SKM-1 (cell line): ENCODE data around the gene PGLYRP2.
A peak's percentile ranks its signal among the peaks of the same experiment; 100 is the strongest.
"Not testable (repeated sequence)": the region's sequence is repeated elsewhere in the genome, so short reads cannot be mapped to it uniquely, and the experiment has no call there.

ENCODE experiments used
- DNase-seq: peaks from one replicate; lab custom pipeline; 2025; ENCODE audit not compliant: unreplicated experiment; lab: John Stamatoyannopoulos, UW

The PGLYRP2 gene

DNA sequence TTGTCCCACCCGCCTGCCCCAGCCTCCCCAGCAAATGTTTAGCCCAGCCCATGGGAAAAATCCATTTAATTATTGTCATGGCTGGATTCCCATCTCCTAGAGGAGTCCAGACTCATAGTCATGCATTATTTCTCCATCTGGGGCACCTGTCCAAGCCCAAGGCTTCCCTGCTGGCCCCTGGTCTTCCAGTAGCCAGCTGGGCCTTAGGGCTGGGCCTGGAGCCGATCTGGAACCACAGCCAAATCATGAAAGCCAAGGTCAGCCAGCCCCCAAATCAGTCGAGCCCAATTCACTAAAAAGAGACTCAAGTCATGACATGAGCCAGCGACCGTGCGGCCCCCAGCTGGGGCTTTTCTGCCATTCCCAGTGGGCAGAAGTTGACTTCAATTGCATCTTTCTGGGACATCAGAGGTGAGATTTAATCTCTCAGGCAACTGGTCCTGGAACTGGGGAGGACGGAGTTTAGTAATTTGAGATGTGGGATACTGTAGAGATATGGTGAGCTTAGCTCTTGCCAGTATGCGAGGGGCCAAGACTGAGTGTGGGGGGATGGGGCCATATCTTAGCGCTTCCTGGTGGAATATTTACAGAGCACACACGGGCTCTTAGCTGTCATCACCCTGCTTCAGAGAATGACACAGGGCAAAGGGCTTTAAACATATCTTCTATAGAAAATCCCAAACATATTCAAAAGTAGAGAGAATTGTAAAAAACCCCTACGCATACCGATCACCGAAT is 9.4 kb upstream of the PGLYRP2 start:
- no peak for DNase-seq

DNA sequence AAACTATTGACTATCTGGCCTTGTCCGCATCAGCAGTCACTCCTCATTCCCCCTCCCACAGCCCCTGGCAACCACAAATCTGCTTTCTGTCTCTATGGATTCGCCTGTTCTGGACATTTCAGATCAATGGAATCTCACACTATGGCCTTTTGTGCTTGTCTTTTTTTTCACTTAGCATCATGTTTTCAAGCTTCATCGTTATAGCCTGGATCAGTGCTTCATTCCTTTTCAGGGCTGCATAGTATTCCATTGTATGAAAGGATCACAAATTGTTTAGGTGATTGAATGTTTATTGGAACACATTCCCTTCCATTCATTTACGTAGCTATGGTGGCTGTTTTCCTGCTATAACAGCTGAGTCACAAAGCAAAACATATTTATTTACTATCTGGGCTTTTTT is 7.7 kb upstream of the PGLYRP2 start:
- DNase-seq, result no peak

DNA sequence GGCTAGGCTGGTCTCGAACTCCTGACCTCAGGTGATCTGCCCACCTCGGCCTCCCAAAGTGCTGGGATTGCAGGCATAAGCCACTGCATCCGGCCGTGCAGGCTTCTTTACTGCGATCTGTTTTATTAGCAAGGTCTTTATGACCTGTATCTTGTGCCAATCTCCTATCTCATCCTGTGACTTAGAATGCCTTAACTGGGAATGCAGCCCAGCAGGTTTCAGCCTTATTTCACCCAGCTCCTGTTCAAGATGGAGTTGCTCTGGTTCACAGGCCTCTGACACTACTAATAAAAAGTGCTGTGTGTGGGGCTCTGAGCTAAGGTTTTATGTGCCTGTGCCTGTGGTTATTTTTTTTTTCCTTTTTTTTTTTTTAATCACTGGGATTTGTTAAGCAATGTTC is 6.5 kb upstream of the PGLYRP2 start:
- not testable (repeated sequence) for DNase-seq

DNA sequence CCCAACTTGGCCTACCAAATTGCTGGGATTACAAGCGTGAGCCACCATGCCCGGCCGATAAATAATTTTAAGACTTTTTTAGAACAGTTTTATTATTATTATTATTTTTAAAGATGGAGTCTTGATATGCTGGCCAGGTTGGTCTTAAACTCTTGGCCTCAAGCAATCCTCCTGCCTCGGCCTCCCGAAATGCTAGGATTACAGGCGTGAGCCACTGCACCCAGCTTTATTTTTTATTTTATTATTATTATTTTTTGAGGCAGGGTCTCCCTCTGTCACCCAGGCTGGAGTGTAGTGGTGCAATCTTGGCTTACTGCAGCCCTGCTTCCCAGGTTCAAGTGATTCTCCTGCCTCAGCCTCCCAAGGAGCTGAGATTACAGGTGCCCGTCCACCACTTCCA is 1.7 kb upstream of the PGLYRP2 start:
- not testable (repeated sequence) for DNase-seq

DNA sequence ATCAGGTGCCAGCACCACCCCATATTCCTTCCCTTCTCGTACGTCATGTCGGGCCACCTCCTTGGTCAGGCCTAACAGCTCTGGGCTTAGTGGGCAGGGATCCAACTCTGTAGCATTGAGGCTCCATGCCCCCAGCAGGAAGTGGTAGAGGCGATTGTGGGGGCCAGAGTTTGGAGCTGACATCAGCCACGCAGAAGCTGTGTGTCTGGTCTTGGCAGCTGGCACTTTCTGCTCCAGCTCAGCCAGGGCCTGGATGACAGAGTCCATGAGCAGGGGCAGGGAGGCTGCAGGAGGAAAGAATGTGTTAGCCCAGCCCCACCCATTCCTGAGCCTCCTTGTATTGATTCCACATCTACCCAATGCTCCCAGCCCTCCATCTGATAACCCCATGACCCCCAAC is 3.0 kb downstream of the PGLYRP2 start:
- DNase-seq, result no peak

DNA sequence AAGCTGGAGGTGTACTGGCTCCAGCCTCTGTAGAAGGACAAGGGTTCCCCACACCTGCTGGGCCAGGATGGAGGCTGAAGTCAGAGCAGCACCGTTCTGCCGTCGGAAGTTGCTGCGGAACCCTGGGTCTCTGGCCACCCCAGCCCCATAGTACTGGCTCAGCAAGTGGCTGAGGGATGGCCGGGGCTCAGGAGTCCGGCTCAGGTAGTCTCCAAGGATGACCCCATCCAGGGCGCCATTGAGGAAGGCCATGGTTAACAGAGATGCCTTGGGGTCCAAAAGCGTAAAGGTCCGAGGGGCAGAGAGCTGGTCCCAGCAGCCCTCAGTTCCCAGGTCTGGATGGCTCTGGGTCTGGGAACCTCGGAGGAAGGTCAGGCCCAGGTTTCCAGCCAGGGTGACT is 3.7 kb downstream of the PGLYRP2 start:
- DNase-seq, result no peak

DNA sequence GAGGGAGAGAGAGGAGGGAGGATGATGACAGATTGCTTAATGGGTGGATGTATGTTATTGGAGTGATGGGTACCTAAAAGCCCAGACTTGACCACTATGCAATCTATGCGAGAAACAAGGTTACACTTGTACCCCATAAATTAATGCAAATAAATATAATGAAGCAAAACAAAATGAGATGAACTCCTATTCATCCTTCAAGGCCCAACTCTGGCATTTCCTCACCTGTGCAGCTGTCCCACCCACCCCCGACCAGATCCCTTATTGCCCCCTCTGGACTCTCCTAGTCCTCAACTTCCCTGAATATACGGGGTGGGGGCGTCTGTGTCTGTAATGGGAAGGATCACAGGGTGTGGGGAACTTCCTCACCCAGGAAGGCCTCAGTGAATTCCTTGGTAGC is 4.1 kb downstream of the PGLYRP2 start:
- DNase-seq, result no peak

DNA sequence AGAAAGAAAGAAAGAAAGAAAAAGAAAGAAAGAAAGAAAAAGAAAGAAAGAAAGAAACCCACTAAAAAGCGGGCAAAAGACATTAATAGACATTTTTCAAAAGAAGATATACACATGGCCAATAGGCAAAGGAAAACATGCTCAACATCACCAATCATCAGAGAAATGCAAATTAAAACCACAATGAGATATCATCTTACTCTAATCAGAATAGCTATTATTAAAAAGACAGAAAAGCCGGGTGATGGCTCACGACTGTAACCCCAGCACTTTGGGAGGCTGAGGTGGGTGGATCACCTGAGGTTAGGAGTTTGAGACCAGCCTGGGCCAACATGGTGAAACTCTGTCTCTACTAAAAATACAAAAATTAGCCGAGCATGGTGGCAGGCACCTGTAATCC is 5.5 kb downstream of the PGLYRP2 start:
- DNase-seq, result not testable (repeated sequence)

DNA sequence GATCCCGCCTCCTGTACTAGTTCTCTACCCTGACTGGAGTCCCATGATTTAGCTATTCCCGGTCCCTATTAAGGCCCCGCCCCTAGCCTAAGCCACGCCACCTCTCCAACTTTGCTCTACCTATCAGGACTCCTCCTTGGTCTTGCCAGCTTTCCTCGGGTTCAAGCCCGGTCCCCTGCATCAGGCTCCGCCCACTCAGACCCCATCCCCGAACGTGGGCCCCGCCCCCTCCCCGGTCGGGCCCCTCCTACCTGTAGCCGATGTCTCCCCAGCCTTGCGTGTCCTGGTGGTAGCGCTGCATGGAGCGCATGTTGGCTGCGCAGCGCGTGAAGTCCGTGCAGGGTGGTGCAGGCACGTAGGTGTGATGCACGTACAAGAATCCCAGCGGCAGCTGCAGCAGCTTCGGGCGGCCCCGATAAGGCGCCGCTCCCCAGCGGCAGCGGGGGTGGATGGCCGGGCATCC is 7.6 kb downstream of the PGLYRP2 start:
- DNase-seq, result no peak

DNA sequence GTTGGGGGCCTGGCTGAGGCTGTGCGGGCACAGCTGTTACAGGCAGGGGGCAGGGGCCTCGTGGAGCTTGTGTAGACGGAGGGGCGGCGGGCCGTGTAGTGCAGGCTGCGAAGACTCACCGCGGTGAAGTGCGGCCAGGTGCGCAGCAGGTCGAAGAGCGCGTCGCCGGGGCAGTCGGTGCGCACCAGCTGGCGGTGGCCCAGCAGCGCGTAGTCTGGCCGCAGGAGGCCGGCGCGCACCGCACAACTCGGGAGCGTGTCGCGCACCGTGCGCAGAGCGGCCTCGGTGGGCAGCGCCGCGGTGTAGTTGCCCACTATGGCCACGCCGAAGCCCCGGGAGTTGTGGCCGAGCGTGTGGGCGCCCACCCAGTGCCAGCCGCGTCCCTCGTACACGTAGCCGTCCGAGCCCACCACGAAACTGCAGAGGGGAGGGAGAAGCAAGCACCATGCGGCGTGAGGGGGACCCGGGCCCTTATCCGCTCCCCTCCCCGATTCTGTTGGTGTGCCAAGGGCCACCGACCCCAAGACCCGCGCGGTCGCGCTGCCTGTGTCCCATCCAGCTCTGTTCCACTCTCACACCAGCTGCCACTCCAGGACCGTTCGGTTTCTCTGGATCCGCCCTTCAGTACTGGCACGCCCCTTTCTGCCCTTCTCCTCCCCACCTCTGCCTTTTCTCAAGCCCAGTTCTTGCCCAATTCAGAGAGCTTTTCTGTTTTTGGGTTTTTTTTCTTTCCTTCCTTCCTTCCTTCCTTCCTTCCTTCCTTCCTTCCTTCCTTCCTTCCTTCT is 9.6 kb downstream of the PGLYRP2 start:
- no peak for DNase-seq

DNA sequence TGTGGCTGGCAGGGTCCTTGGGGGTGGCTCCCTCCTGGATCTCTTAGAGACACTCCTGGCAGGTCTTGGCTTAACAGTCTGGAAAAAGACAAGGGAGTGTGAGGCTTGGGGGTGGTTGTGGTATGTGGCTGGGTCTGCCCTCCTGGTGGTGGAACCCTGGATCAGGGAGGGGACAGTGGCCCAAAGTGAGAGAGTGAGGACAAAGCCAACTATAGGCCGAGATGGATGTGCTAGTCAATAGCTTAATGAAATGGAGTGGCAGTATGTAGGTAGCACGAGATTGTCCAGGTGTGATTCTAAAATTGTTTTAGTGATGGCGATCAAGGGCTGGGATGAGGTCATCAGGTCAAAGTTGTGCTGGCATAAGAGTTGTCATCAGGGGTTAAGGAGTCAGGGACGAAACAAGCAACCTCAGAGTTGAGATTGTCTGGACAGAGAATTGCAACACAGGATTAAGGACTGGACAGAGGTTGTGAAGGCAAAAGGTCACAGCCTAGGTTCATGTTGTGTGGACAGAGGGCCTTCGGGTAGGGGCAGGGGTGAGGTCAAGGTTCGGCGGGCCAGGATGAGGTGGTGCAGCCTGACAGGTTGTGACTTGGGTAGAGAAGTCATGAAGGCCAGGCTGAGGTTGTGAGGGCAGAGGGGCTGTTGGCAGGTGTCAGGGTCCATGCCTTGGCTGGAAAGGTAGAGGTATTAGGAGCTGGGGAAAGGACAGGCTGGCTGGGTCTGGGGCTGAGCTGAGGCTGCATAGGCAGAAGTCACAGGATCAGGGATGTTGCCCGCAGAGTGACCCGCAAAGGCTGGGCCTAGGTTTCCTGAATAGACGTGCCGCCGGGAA is 10.4 kb downstream of the PGLYRP2 start:
- no peak for DNase-seq

DNA sequence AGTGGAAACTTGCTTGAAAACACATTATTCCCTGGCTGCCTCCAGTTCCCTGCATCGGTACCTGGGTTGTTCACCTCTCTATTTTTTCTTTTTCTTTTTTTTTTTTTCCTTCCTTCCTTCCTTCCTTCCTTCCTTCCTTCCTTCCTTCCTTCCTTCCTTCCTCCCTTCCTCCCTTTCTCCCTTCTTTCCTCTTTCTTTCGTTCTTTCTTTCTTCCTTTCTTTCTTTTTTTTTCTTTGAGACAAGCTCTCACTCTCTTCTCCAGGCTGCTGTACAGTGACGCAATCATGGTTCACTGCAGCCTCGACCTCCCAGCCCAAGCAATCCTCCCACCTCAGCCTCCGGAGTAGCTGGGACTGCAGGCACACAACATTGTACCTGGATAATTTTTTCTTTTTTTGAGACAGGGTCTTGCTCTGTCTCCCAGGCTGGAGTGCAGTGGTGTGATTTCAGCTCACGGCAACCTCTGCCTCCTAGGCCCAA is 11.5 kb downstream of the PGLYRP2 start:
- no peak for DNase-seq

DNA sequence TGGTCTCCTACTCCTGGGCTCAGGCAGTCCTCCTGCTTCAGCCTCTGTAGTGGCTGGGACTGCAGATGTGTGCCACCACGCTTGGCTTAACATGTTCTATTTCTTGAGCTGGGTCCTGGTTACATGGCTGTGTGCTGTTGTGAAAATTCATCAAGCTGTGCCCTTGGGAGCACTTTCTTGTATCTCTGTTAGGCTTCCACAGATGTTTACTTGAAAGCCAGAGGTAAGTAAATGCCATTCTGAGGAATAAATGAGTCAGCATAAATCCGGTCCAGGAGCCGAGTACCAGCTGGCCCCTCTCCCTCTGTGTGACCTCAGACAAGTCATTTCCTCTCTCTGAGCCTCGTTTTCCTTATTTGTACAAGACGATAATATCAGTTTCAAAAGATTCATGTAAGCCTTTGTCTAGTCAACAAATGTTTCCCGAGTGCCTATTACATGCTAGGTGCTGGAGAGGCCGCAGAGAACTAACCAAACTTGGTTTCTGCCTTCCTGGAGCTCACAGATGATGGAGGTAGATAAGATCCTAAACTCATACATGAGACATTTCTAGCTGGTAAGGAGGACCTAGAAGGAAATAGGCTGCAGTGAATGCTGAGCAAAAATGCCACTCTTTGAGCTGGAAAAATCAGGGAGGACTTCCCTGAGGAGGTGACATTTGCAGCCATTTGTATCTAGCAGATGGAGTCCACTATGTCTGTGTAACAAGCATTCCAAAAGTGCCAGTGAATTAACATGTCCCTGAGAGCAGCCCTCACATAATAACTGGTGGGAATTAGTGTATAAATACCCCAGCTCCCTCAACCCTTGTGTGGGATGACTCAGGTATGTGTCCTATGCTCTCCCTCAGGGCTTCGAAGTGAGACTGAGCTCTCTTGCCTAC is 12.2 kb downstream of the PGLYRP2 start:
- DNase-seq, result no peak

DNA sequence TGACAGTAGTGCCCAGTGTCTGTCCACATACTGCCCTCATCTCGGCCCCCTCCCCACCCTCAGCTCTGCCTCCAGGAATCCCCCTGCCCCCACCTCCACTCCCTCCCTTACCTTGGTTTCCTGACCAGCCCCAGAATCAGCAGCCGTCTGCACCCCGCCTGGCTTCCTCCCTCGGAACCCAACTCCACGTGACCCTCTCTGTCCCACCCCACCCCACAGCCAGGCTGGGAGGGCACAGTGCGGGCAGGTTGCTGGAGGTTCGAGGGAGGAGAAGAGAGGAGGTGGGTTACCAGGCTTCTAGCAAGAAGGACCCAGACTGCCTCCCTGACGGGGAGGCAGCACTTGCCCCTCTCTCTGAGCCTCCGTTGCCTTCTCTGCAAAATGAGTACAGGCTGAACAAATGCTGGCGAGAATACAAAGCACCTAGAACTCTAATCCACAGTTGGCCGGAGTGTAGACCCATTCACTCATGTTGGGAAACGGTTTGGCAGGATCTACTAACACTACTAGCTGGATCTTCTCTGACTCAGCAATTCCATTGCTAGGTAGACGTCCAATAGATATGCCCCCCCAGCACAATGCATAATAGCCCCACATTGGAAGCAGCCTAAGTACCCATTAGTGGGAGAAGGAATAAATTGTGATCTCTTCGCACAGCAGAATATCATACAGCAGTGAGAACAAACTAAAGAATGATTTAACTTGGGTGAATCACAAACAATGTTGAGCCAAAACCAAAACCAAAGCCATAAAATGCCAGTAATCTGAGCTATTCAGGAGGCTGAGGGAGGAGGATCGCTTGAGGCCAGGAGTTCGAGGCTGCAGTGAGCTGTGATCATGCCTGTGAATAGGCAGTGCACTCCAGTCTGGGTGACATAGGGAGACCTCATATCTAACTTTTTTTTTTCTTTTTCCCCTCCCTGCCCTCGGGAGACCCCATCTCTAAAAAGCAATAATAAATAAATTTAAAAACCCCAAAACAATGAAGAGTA is 14.6 kb downstream of the PGLYRP2 start, which contains the start of gene RASAL3:
Gene RASAL3 (minus strand): TSS at position 151 of the 992 bp plus-strand sequence. CDS start 186 bp downstream, outside the sequence.
- peak; percentile 45 for DNase-seq

DNA sequence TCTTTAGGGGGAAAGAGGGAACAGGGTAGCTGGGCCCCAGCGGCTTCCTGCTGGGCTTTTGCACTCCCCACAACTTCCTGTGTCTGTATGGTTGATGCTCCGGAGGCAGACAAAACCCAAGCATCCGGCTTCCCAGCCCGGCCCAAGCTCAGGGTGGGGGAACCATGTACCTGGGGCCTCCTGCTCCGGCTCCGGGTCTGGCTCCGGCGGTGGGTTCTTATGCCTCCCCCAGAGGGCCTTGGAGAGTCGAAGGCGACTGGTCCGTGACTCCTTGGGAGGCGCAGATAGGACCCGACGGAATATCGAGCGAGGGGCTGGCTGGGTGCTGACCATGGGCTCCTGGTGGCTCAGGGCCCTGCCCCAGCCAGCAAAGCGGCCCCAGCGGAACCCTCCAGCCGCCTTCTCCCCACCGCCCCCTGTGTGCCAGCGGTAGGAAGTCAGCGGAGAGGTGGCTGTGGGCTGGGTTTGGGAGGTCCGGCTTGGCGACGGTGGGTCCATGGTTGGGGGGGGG is 15.4 kb downstream of the PGLYRP2 start:
- peak; percentile 47 for DNase-seq

DNA sequence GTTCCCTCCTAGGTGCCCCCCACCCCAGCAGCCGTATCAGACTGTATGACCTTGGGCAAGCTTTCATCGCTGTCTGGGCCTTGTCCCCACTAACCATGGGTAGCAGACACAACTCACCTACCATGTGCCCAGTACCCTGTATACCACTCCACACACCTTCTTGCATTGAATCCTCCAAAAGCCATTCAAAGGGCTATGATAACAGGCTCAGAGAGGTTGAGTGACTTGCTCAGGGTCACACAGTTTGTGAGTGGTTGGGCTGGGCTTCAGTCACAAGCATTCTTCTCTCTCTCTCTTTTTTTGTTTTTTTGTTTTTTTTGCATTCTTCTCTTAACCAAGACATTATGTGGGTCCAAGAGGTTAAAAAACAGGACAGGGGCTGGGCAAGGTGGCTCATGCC is 17.6 kb downstream of the PGLYRP2 start:
- no peak for DNase-seq

DNA sequence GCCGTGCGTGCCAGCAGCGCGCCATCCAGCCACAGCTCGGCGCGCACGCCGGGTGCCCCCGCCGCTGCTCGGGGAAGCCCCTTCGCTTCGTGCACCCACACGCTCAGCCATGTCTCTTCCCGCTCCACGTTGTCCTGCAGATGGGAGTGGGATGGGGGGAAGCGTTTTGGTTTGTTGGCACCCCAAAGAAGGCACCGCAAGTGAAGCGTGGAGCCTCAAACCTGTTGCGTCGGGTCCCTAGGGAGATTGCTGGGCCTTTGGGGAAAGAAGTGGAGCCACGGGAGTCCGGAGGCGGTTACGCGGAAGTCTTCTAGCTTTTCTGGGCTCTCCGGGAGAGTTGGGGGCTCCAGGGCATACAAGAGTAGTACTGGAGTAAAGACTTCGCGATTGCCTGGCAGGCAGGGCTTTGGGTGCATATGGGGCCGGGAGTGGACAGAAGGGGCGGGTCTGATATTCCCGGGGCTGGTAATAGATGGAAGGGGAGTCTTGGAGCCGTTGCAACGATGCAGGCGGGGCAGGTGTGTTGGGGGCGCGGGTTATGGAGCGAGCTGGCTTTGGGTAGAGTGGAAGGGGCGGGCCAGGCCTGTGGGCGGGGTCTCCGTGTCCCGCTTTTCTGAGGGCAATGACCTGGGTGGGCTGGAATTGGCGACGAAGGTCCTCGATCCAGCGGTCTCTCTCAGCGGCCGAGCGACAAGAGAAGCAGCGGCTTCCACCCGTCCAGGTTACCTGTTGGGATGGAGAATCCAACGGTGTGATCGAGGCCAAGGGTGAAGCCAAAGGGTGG is 21.4 kb downstream of the PGLYRP2 start:
- no peak for DNase-seq
